Measurements from ENCODE around the gene BMP6.

The BMP6 gene

GRCh38 chr6:7836371-7837026 is 110.6 kb downstream of the BMP6 start:
- TF ChIP-seq CTCF (IDR thresholded peaks at IDR 0.05), result no peak

GRCh38 chr6:7841781-7842468 is 116.0 kb downstream of the BMP6 start:
- no peak for TF ChIP-seq CTCF (IDR thresholded peaks at IDR 0.05)

- no peak for TF ChIP-seq CTCF (IDR thresholded peaks at IDR 0.05)
These were observed 121.3 kb downstream of the BMP6 start for GRCh38 chr6:7846966-7847818.

DNA sequence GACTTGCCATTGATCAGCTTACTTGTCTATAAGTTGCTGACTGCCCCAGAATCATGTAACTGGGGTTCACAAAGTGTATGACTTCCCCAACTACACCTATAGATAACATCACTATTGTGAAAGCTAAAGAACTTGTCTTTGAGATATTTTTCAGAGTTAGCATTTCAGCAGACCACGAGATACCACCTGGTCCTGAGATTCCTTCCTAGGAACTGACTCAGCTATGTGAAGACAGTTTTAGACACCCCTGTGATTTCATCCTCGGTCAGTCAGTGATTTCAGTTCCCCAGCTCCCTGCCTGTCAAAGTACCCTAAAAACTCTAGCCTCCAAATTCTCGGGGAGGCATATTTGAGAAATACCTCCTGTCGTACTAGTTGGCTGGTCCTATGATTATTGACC is 122.3 kb downstream of the BMP6 start:
- no peak for TF ChIP-seq CTCF (IDR thresholded peaks at IDR 0.05)

GRCh38 chr6:7851780-7852179 is 125.9 kb downstream of the BMP6 start:
- TF ChIP-seq CTCF (IDR thresholded peaks at IDR 0.05), result no peak

DNA sequence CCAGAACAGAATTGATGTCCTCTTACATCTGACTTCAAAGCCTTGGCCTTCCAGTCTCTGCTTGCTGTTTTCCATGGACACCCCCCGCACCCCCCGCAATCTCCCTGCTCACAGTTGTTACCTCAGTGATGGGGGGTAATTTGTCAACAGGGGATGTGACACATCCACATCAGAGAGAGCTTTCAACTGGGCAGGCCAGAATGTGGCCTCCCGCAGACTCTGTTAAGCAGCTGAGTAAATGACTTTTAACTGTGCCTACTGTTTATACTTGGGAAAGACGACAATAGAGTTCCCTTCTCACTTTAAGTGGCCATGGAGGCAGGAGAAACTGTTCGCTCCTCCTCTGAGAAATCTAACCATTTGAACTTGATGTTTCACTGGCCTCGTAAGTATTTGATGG is 133.7 kb downstream of the BMP6 start:
- no peak for TF ChIP-seq CTCF (IDR thresholded peaks at IDR 0.05)

DNA sequence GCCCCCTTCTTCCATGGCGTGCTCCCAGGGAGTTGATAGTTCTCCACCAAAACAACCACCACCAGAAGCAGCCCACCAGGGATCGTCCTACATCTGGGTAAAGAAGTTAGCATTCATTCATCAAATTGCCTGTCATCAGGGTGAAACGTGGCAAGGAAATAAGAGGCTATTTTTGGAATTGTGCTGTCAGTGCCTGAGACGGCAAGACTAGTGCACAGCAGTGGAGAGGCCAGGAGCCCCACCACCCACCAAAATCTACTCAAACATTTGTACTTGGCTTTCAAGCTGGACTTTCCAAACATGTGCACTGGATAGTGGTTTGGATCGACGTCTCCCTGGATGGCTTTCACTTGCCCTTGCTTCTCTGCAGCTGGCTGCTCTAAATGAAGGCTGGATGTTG is 139.9 kb downstream of the BMP6 start:
- no peak for TF ChIP-seq CTCF (IDR thresholded peaks at IDR 0.05)

All from LNCAP (cell line).